ENCODE measurements around the gene CHST4.

Gene CHST4

DNA sequence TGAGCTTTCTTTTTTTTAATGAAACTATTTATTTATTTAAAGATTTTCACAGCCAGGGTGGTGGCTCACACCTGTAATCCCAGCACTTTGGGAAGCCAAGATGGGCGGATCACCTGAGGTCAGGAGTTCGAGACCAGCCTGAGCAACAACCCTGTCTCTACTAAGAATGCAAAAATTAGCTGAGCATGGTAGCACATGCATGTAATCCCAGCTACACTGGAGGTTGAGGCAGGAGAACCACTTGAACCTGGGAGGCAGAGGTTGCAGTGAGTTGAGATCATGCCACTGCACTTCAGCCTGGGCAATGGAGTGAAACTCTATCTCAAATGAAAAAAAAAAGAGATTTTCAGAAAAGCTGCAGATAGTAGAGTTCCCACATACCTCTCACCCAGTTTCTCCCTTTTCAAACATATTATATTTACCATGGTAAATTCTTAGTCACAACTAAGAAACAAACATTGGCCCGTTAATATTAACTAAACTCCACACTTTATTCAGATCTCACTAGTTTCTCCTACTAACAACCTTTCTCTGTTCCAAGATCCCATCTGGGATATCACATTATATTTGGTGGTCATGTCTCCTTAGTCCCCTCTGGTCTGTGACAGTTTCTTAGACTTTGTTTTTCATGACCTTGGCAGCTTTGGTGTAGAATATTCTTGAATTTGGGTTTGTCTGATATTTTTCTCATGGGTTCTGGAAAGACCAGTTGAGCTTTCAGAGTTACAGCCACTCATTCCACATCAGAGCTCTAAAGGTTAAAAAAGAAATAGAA lies 58.5 kb downstream of the CHST4 start:
- Histone ChIP-seq H3K9ac (ENCODE audit: low read length) (no peak overlapping the region), H3K27ac (ENCODE audit: low read depth, low read length) (no peak overlapping the region), H3K4me1 (ENCODE audit: control insufficient read depth, insufficient read depth, low read length) (no peaks in the 10 kb centered on the region), H3K36me3 (ENCODE audit: control insufficient read depth, insufficient read depth, low read length) (no peaks in the 10 kb centered on the region), H3K27me3 (ENCODE audit: control insufficient read depth, insufficient read depth, low read length) (no peaks in the 10 kb centered on the region), H3K4me3 (ENCODE audit: low read length) (no peak overlapping the region)

DNA sequence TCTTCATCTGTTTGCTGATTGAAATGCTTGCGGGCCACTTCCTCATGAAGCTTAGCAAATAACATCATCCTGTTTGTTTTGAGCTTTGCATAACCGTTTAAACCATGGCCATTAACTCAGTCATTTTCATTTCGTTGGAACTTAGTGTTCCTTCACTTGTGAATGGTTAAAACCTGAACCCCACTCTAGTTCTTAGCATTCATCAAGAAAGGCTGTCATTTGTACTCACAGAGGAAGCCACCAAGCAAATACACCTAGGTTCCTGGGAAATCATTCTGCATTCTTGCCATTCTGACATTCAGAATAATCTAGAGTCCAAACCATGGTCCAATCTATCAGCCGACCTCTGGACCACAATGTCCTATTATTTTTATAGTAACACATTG lies 59.1 kb downstream of the CHST4 start:
- H3K4me1 ChIP-seq (ENCODE audit: control insufficient read depth, insufficient read depth, low read length), result no peaks in the 10 kb centered on the region
- no peak overlapping the region for H3K4me3 ChIP-seq (ENCODE audit: low read length)
- H3K27ac ChIP-seq (ENCODE audit: low read depth, low read length), result no peak overlapping the region
- no peak overlapping the region for H3K9ac ChIP-seq (ENCODE audit: low read length)
- no peaks in the 10 kb centered on the region for H3K36me3 ChIP-seq (ENCODE audit: control insufficient read depth, insufficient read depth, low read length)
- H3K27me3 ChIP-seq (ENCODE audit: control insufficient read depth, insufficient read depth, low read length), result no peaks in the 10 kb centered on the region
